Activated T-helper 2 cell treated with anti-CD3 and anti-CD28 coated beads, Interferon-gamma antibody, Interleukin-2, Interleukin-4, amounts not matched to agents 10 μg/mL and 5 μg/mL and 100 μg/mL, durations not matched to agents 14 hours and 24 hours and 36 hours (primary cell): Measurements from ENCODE around the gene CNTNAP2. TPM values are rescaled to one million over a fixed set of nuclear protein-coding genes. Genes with fewer than 3 reads are reported as not detected.

ENCODE experiments used
- DNase-seq: peaks from one replicate; pipeline ENCODE4 v3.0.0; 2021; ENCODE audit warnings: low spot score
- H3K27ac Mint-ChIP-seq: one replicate; pipeline ENCODE4 v1.8.0; 2021; ENCODE audit warnings: mixed read lengths
- H3K27me3 Mint-ChIP-seq: one replicate; pipeline ENCODE4 v1.8.0; 2021; ENCODE audit warnings: low read depth, mixed read lengths
- H3K36me3 Mint-ChIP-seq: one replicate; pipeline ENCODE4 v1.8.0; 2021; ENCODE audit warnings: low read depth, mixed read lengths
- H3K4me1 Mint-ChIP-seq: one replicate; pipeline ENCODE4 v1.8.0; 2021; ENCODE audit warnings: low read depth, mixed read lengths
- H3K4me3 Mint-ChIP-seq: one replicate; pipeline ENCODE4 v1.8.0; 2021; ENCODE audit warnings: low read depth, mild to moderate bottlenecking, moderate library complexity, mixed read lengths
- H3K9me3 Mint-ChIP-seq: one replicate; pipeline ENCODE4 v1.8.0; 2021; ENCODE audit warnings: mixed read lengths
- intact Hi-C: fragments of 100-400 bp; cut with micrococcal nuclease; formaldehyde crosslinking; loops from one replicate; pipeline ENCODE4 v1.15.1; 2023
- total RNA-seq: library from RNA; stranded (reverse); gene quantifications from 2 replicates; pipeline ENCODE4 v1.2.3, GENCODE V29; 2022

Gene CNTNAP2
- total RNA-seq, 1 donor from 2014 or later = not detected

- Mint-ChIP-seq H3K4me1 (no peaks in the 10 kb centered on the region), H3K4me3 (no peak overlapping the region), H3K27me3 (no peaks in the 10 kb centered on the region), H3K36me3 (no peaks in the 10 kb centered on the region), H3K9me3 (no peaks in the 10 kb centered on the region), H3K27ac (no peak overlapping the region)
- intact Hi-C loops = no loop called here
- DNase-seq = no peak
Observed at GRCh38 chr7:146414373-146414772, 297.8 kb downstream of the CNTNAP2 start.

DNA sequence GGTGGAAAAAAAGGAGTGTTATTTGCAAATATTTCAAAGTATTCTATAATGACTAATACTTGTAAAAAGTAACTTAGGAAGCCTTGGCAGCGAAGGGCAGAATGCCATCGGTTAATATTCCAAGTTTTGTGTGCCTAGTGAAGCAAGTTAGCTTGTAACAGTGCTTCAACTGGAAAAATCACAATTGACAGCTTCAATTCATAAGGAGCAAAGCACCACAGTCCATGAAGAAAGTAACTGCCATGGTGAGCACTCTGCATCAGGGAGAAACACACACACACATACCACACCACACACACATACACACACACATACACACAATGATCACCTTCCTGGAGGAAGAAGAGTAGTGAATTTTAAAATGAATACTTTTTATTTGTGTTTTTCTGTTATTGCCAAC, 298.3 kb downstream of the CNTNAP2 start:
- intact Hi-C loops = no loop called here
- no peak for DNase-seq
- H3K27me3 Mint-ChIP-seq = no peaks in the 10 kb centered on the region
- no peak overlapping the region for H3K4me3 Mint-ChIP-seq
- H3K9me3 Mint-ChIP-seq = no peaks in the 10 kb centered on the region
- H3K36me3 Mint-ChIP-seq = no peaks in the 10 kb centered on the region
- no peak overlapping the region for H3K27ac Mint-ChIP-seq
- no peaks in the 10 kb centered on the region for H3K4me1 Mint-ChIP-seq

DNA sequence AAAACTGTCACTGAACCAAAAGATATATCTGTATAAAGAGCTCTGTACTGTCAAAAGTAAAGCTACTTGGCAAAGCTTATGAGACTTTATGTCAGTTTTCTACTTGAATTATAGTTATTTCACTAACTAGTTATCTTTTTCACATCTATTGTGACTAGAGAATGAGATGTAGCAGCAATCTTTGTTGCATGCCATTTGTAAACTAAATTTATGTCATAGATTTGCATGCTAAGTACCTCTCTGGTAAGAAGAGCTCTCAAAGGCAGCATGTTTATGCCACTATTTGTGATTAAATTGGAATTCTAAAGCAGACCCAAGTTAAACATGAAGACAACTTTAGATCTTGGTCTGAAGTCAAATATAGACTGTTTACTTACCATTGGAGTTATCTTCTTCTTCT, 300.6 kb downstream of the CNTNAP2 start:
- no peak for DNase-seq
- Mint-ChIP-seq H3K27me3 (no peaks in the 10 kb centered on the region), H3K27ac (no peak overlapping the region), H3K36me3 (no peaks in the 10 kb centered on the region), H3K9me3 (no peaks in the 10 kb centered on the region), H3K4me3 (no peak overlapping the region), H3K4me1 (no peaks in the 10 kb centered on the region)
- intact Hi-C loops = no loop called here

GRCh38 chr7:146423446-146423845, 306.8 kb downstream of the CNTNAP2 start:
- peaks cover 5% of the 10 kb centered on the region for H3K9me3 Mint-ChIP-seq
- DNase-seq = no peak
- intact Hi-C loops = no loop called here
- no peak overlapping the region for H3K4me3 Mint-ChIP-seq
- no peaks in the 10 kb centered on the region for H3K36me3 Mint-ChIP-seq
- H3K27me3 Mint-ChIP-seq = no peaks in the 10 kb centered on the region
- no peaks in the 10 kb centered on the region for H3K4me1 Mint-ChIP-seq
- no peak overlapping the region for H3K27ac Mint-ChIP-seq

DNA sequence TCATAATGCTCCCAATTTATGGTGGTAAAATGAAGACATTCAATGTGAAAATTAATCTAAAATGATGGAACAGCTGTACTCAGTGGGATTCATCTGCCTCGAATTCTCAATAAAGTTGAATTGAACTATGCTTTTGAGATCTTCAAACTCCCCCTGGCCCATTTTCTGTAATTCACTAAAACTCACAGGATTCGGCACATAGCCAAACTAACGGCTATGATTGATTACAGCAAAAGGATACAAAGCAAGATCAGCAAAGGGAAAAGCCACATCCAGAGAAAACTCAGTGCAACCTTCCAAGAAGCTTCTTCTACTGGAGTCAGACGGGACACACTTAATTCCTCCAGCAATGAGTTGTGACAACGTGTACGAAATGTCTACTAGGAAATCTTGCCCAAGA, 307.5 kb downstream of the CNTNAP2 start:
- H3K27ac Mint-ChIP-seq = no peak overlapping the region
- DNase-seq = no peak
- peaks cover 11% of the 10 kb centered on the region for H3K9me3 Mint-ChIP-seq
- no peak overlapping the region for H3K4me3 Mint-ChIP-seq
- no peaks in the 10 kb centered on the region for H3K36me3 Mint-ChIP-seq
- H3K27me3 Mint-ChIP-seq = no peaks in the 10 kb centered on the region
- intact Hi-C loops = no loop called here
- no peaks in the 10 kb centered on the region for H3K4me1 Mint-ChIP-seq

DNA sequence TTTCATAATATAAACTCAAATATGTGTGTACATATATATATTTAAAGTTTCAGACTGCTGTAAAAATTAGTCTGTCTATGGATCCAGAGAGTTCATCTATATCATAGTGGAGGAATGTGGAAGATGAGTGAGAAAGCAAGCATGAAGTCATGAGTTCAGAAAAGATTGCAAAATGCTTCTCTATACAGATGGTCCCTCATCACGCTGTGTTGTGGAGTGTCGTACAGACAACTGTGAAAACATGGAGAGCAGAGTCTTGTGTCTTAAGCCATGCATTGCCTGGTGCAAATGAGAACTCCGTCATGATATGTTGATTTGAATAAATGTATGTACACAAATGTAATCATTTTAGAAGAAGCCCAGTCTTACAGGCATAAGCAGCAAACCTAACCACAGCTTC, 316.9 kb downstream of the CNTNAP2 start:
- no peaks in the 10 kb centered on the region for H3K27me3 Mint-ChIP-seq
- H3K27ac Mint-ChIP-seq = no peak overlapping the region
- intact Hi-C loops = no loop called here
- H3K4me3 Mint-ChIP-seq = no peak overlapping the region
- peaks cover 24% of the 10 kb centered on the region for H3K9me3 Mint-ChIP-seq
- DNase-seq = no peak
- no peaks in the 10 kb centered on the region for H3K36me3 Mint-ChIP-seq
- no peaks in the 10 kb centered on the region for H3K4me1 Mint-ChIP-seq

GRCh38 chr7:146443102-146443501, 326.5 kb downstream of the CNTNAP2 start:
- Mint-ChIP-seq H3K4me1 (no peaks in the 10 kb centered on the region), H3K27me3 (no peaks in the 10 kb centered on the region), H3K36me3 (no peaks in the 10 kb centered on the region), H3K9me3 (peaks cover 15% of the 10 kb centered on the region), H3K4me3 (no peak overlapping the region), H3K27ac (no peak overlapping the region)
- DNase-seq = no peak
- intact Hi-C loops = no loop called here

DNA sequence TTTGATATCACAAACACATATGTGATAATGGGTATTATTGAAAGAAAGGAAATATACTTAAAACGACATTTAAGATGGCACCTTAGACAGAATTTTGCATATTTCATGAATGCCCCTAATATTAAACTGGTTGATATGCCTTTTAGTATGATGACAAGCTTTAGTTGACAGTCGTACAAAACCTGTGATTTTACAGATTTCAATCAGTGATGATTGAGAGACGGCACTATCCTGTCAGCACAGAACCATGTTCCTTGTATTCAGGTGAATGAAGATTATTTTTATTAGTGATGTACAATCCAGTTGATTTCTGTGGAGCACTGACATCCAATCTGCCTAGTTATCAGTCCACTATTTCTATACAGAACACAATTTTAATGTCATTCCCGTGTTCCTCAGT, 333.0 kb downstream of the CNTNAP2 start:
- Mint-ChIP-seq H3K27me3 (no peaks in the 10 kb centered on the region), H3K4me1 (no peaks in the 10 kb centered on the region), H3K4me3 (no peak overlapping the region), H3K9me3 (peaks cover 20% of the 10 kb centered on the region), H3K36me3 (no peaks in the 10 kb centered on the region), H3K27ac (no peak overlapping the region)
- DNase-seq = no peak
- intact Hi-C loops = no loop called here

DNA sequence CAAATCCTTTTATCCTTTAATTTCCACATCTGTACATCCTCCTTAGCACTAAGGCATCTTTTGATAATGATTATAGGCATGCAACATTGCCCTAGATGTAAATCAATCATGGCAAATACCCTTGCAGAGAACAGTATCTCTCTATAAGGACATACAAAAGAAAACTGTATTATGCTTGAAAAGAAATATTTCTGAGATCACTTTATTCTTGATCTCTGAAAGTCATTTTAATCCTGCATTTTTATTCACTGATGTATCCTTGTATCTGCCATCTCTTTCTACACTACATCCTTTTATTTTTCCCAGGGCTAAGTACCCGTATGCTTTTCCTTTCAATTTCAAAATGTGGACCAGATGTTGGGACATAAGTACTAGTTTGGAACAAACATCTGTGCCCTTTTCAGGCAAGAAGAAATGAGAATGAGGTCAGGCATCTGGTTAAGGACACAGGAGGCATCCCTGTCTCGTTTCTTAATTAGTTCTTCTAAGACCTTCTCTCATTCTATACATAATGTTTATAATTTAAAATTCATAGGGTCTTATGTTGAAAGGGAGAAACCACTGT, 338.6 kb downstream of the CNTNAP2 start:
- Mint-ChIP-seq H3K9me3 (peaks cover 26% of the 10 kb centered on the region), H3K27me3 (no peaks in the 10 kb centered on the region), H3K4me1 (no peaks in the 10 kb centered on the region), H3K27ac (no peak overlapping the region), H3K4me3 (no peak overlapping the region), H3K36me3 (no peaks in the 10 kb centered on the region)
- intact Hi-C loops = no loop called here
- DNase-seq = no peak

GRCh38 chr7:146479040-146479439, 362.4 kb downstream of the CNTNAP2 start:
- DNase-seq = no peak
- Mint-ChIP-seq H3K9me3 (peaks cover 21% of the 10 kb centered on the region), H3K4me1 (no peaks in the 10 kb centered on the region), H3K36me3 (no peaks in the 10 kb centered on the region), H3K27me3 (no peaks in the 10 kb centered on the region), H3K4me3 (no peak overlapping the region), H3K27ac (no peak overlapping the region)
- intact Hi-C loops = no loop called here

DNA sequence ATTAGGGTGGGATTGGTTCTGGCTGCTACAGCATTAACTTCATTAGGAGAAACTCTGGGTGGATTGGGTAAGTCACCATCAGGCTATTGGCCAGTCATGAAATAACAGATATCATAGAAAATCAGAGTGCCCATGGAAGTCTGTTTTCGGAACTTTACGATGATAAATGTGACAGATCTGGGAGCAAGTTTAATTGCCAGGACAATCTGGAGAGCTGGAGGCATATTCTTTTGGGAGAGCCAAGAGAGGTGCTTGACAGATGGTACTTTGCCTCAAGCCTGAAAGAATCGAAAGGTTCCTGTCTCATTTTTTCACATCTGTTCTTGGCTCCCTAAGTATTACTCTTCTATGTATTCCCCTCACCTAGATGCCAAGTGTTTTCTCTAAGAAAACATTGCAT, 369.9 kb downstream of the CNTNAP2 start:
- intact Hi-C loops = no loop called here
- no peaks in the 10 kb centered on the region for H3K4me1 Mint-ChIP-seq
- no peak for DNase-seq

GRCh38 chr7:146492017-146492416, 375.4 kb downstream of the CNTNAP2 start:
- H3K9me3 Mint-ChIP-seq = peaks cover 36% of the 10 kb centered on the region
- intact Hi-C loops = no loop called here
- DNase-seq = no peak
- H3K27ac Mint-ChIP-seq = no peak overlapping the region
- no peaks in the 10 kb centered on the region for H3K4me1 Mint-ChIP-seq
- H3K36me3 Mint-ChIP-seq = no peaks in the 10 kb centered on the region
- no peaks in the 10 kb centered on the region for H3K27me3 Mint-ChIP-seq
- H3K4me3 Mint-ChIP-seq = no peak overlapping the region

More for the DNA sequence above, 369.9 kb downstream of the CNTNAP2 start:
- H3K4me3 Mint-ChIP-seq = no peak overlapping the region
- H3K36me3 Mint-ChIP-seq = no peaks in the 10 kb centered on the region
- H3K27me3 Mint-ChIP-seq = no peaks in the 10 kb centered on the region
- no peak overlapping the region for H3K27ac Mint-ChIP-seq
- H3K9me3 Mint-ChIP-seq = peaks cover 16% of the 10 kb centered on the region

DNA sequence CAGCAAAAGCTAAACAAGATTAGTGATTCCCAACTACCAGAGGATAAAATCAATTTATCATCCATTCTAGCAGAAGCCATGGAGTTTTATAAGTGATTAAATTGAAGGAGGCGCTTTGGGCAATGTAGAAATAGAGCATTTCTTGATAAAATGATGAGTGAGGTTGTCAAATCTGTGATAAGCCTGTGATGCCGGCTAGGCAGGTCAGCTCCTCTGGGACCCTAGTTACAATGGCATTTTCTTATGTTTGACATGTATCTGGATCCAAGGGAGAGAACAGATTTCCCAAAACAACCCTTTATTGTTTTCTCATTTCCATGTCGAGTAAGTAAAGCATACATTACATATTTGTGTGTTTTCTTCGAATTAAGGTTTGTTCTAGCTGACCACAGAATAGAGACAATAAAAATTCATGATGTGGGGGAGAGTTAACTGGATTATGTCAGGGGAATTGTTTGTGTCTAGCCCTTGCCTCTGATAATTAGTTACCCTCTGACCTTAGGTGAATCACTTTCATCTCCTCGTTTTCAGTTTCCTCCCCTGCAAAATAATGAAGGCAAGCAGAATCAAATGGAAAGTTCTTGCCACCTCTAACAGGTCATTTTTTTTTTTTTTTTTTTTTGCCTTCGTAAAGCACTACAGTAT, 378.5 kb downstream of the CNTNAP2 start:
- intact Hi-C loops = no loop called here
- peaks cover 38% of the 10 kb centered on the region for H3K9me3 Mint-ChIP-seq
- H3K27me3 Mint-ChIP-seq = no peaks in the 10 kb centered on the region
- H3K4me3 Mint-ChIP-seq = no peak overlapping the region
- H3K4me1 Mint-ChIP-seq = no peaks in the 10 kb centered on the region
- no peaks in the 10 kb centered on the region for H3K36me3 Mint-ChIP-seq
- no peak overlapping the region for H3K27ac Mint-ChIP-seq
- DNase-seq = no peak

DNA sequence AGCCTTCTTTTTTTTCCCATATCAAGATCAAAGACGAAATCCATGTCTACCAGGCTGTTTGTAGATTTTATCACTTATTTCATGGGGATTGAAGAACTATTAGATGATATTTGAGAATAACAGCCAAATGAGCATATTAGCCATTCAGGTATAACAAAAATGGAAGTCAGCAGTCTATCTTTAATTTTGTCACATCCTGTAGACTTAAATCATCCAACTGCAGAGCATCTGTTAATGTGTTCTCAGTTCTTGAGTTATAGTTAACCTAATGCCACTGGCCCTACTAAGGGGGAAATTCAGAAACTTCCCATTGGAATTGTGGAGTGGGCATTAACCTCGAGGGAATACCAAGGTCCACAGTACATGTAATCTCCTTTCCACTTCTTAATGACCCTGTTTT, 380.1 kb downstream of the CNTNAP2 start:
- Mint-ChIP-seq H3K9me3 (peaks cover 51% of the 10 kb centered on the region), H3K36me3 (no peaks in the 10 kb centered on the region), H3K27me3 (no peaks in the 10 kb centered on the region), H3K4me3 (no peak overlapping the region), H3K4me1 (no peaks in the 10 kb centered on the region), H3K27ac (no peak overlapping the region)
- no peak for DNase-seq
- intact Hi-C loops = no loop called here
